Breast epithelium (tissue), 4 donors: Measurements from ENCODE around the gene ITGA3. TPM values are rescaled to one million over a fixed set of nuclear protein-coding genes. Genes with fewer than 3 reads are reported as not detected.

Experiments
- DNase-seq, 2 donors: peaks; one replicate each; pipeline ENCODE4 v3.0.0-alpha.2; 2019; ENCODE audit warnings: low spot score in 2 of 2
- H3K27ac ChIP-seq, 2 donors: fragments of 200-600 bp; sonication (generic) in 1 of 2; one replicate each; pipeline ENCODE4 v1.5.1; 2016 to 2019; ENCODE audit warnings: mild to moderate bottlenecking in 1 of 2
- H3K27me3 ChIP-seq, 2 donors: fragments of 200-600 bp; sonication (generic) in 1 of 2; one replicate each; pipeline versions ENCODE4 v1.5.1 to v1.6.0; 2017 to 2019; ENCODE audit warnings: control low read depth in 1 of 2, mild to moderate bottlenecking in 1 of 2
- H3K36me3 ChIP-seq: fragments of 200-600 bp; one replicate; pipeline ENCODE4 v1.5.1; 2019
- H3K4me1 ChIP-seq, 2 donors: fragments of 200-600 bp; sonication (generic); one replicate each; pipeline ENCODE4 v1.5.1; 2016 to 2019; ENCODE audit warnings: control low read depth in 1 of 2
- H3K4me3 ChIP-seq, 3 donors: fragments of 200-600 bp; sonication (generic); 1 replicate in 2 of 3; 2 replicates in 1 of 3; pipeline ENCODE4 v1.5.1; 2016 to 2019; ENCODE audit warnings: mild to moderate bottlenecking in 3 of 3, moderate library complexity in 2 of 3
- H3K9me3 ChIP-seq, 2 donors: fragments of 200-600 bp; sonication (generic) in 1 of 2; one replicate each; pipeline ENCODE4 v1.5.1; 2016 to 2019; ENCODE audit warnings: control low read depth in 1 of 2
- POLR2A ChIP-seq: fragments of 450-650 bp; IDR thresholded peaks from one replicate; pipeline ENCODE4 v1.6.1; 2016; ENCODE audit warnings: antibody characterized with exemption, mild to moderate bottlenecking, moderate library complexity
- POLR2AphosphoS5 ChIP-seq, 3 donors: sonication (generic); formaldehyde crosslinking; IDR thresholded peaks; one replicate each; pipeline ENCODE4 v1.6.1; 2017; ENCODE audit warnings: antibody characterized with exemption in 3 of 3
- intact Hi-C: fragments of 100-400 bp; cut with DNase I; formaldehyde crosslinking; loops from one replicate; pipeline ENCODE4 v1.15.1; 2023; ENCODE audit warnings: low total_unique reads
- total RNA-seq, 3 donors: library from RNA; depleted of rRNA; stranded (reverse); fragments of >200 nt; gene quantifications; one replicate each; pipeline ENCODE4 v1.1.0, GENCODE V29; 2016
- TF ChIP-seq, protein P1 (sequence below), 3 donors: fragments of 450-650 bp; IDR thresholded peaks; one replicate each; pipeline ENCODE4 v1.5.1; 2016 to 2017; ENCODE audit warnings: antibody characterized with exemption in 3 of 3, mild to moderate bottlenecking in 3 of 3, moderate library complexity in 3 of 3

The ITGA3 gene
- total RNA-seq, 3 donors from 2014 or later: 10.6 to 67.6 (median 48.5) TPM

DNA sequence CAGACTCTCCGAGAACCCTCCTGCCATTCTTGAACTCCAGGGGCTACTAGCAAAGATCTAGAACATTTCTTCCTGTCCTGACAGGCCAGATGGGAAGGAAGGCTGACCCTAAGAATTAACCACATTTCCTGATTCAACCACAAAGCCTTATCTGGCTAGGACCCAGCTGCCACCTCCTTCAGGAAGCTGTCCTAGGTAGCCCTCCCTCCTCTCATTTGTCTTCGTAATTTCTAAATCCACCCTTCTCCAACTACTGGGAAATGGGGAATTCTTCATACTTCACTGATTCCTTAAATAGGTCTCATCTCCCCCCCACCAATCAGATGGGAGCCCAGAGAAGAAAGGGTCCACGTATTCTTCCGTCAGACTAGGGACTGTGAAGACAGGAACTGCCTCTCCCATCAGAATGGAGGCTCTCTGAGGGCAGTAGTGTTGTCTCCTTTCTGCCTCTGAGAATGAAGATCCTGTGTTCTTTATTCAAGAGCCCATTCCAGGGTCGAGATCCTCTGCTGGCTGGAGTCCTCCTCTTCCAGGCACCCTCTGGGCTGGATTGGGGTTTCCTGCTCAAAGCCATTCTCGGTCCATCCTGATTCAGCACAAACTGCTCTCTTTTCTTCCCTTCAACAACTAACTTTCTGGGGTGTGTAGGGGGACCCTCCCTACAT, 71.9 kb downstream of the ITGA3 start:
- DNase-seq: no peak
- Histone ChIP-seq H3K9me3 (no peaks in the 10 kb centered on the region), H3K36me3 (no peaks in the 10 kb centered on the region), H3K27me3 (peaks cover 8 to 9% of the 10 kb centered on the region in 2 donors), H3K27ac (no peak overlapping the region), H3K4me3 (no peak overlapping the region), H3K4me1 (peaks cover 0 to 10% of the 10 kb centered on the region in 2 donors)
- intact Hi-C loops: no loop called here
- TF ChIP-seq POLR2A (no peak), POLR2AphosphoS5 (IDR thresholded peaks at IDR 0.05) (no peak)
- TF ChIP-seq, protein P1, sequence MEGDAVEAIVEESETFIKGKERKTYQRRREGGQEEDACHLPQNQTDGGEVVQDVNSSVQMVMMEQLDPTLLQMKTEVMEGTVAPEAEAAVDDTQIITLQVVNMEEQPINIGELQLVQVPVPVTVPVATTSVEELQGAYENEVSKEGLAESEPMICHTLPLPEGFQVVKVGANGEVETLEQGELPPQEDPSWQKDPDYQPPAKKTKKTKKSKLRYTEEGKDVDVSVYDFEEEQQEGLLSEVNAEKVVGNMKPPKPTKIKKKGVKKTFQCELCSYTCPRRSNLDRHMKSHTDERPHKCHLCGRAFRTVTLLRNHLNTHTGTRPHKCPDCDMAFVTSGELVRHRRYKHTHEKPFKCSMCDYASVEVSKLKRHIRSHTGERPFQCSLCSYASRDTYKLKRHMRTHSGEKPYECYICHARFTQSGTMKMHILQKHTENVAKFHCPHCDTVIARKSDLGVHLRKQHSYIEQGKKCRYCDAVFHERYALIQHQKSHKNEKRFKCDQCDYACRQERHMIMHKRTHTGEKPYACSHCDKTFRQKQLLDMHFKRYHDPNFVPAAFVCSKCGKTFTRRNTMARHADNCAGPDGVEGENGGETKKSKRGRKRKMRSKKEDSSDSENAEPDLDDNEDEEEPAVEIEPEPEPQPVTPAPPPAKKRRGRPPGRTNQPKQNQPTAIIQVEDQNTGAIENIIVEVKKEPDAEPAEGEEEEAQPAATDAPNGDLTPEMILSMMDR (IDR thresholded peaks at IDR 0.05): no peak

GRCh38 chr17:50128441-50129352, 72.8 kb downstream of the ITGA3 start:
- Histone ChIP-seq H3K27me3 (peaks cover 8 to 9% of the 10 kb centered on the region in 2 donors), H3K4me3 (peak overlapping the region; percentile 35 to 72 (median 51)), H3K9me3 (no peaks in the 10 kb centered on the region), H3K27ac (no peak overlapping the region), H3K4me1 (peaks cover 0 to 10% of the 10 kb centered on the region in 2 donors), H3K36me3 (no peaks in the 10 kb centered on the region)
- TF ChIP-seq, protein P1 (IDR thresholded peaks at IDR 0.05): no peak
- no peak for TF ChIP-seq POLR2A
- no peak for TF ChIP-seq POLR2AphosphoS5 (IDR thresholded peaks at IDR 0.05)
- intact Hi-C loops: no loop called here
- DNase-seq: no peak

DNA sequence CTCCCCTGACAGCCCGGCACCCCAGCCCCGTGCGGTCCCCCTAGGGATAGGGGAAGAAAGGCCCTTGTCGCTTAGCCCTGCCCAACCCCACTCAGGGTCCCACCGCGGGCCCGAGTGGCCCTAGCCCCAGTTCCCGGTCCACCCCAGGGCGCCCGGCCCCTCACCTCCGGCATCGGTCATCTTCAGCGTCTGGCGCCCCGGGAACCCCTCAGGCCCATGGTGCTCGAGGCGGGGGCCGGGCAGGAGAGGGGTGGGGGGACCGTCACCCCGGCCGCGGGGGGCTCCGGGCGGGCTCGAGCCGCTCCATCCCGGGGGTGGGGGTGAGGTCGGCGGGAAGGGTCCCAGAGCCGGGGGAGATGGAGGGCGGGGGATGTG, 73.4 kb downstream of the ITGA3 start:
- H3K9me3 ChIP-seq: no peaks in the 10 kb centered on the region
- no peak for DNase-seq
- H3K27me3 ChIP-seq: peaks cover 8 to 9% of the 10 kb centered on the region in 2 donors
- TF ChIP-seq, protein P1 (IDR thresholded peaks at IDR 0.05): no peak
- TF ChIP-seq POLR2AphosphoS5 (IDR thresholded peaks at IDR 0.05): no peak
- no peak for TF ChIP-seq POLR2A
- no peak overlapping the region for H3K27ac ChIP-seq
- H3K36me3 ChIP-seq: no peaks in the 10 kb centered on the region
- intact Hi-C loops: no loop called here
- H3K4me1 ChIP-seq: peaks cover 0 to 10% of the 10 kb centered on the region in 2 donors
- H3K4me3 ChIP-seq: peak overlapping the region; percentile 35 to 72 (median 51)

DNA sequence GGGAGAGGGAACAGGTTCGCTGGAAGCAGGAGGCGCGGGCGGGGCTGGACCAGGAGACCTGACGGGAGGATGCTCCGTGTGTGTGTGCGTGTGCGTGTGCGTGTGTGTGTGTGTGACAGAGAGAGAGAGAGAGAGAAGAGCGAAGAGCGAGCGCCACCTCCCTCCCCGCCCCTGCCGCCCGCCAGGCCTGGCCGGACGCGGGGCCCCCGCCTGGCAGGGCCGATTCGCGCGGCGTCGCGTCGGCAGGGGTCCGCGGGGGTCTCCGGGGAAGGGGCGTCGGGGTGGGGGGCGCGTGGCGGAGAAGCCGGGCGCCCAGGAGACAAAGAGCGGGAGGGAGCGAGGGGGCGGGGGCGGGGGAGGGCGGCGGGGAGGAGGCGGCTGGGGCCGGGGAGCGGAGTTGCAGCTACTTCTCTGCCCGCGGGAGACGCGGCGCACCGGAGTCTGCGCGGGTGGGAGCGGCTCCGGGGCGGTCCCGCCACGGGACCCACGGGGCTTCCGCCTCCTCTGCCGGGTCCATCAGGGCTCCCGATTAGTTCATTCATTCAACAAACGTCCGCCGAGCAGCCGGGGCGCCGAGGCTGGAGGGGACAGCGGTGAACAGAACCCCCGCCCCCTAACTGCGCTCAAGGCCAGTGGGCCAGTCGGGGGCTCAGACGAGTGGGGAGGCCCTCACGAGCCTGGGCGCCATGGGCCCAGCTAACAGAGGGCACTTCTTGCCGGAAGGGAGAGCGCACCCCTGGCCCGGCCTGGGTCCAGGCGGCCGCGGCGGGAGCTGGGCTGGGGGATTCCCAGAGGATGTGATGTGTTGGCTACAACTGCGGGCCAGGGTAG, 74.0 kb downstream of the ITGA3 start, which contains the start of gene SAMD14:
TSS of gene SAMD14 (minus strand) at position 433 of the 831 bp plus-strand sequence. CDS start 5,201 bp downstream, outside the sequence.
- H3K27me3 ChIP-seq: peaks cover 8 to 9% of the 10 kb centered on the region in 2 donors
- peaks cover 0 to 10% of the 10 kb centered on the region in 2 donors for H3K4me1 ChIP-seq
- intact Hi-C loops: no loop called here
- peak within 1 kb of the TSS; percentile 35 to 72 (median 51) for H3K4me3 ChIP-seq
- no peak for DNase-seq
- TF ChIP-seq, protein P1 (IDR thresholded peaks at IDR 0.05): no peak
- TF ChIP-seq POLR2AphosphoS5 (IDR thresholded peaks at IDR 0.05): no peak
- no peak within 1 kb of the TSS for H3K27ac ChIP-seq
- no peaks in the 10 kb centered on the region for H3K36me3 ChIP-seq
- no peaks in the 10 kb centered on the region for H3K9me3 ChIP-seq
